H1 (cell line): ENCODE measurements around the gene YOD1. TPM values are rescaled to one million over a fixed set of nuclear protein-coding genes. Genes with fewer than 3 reads are reported as not detected.

ENCODE experiments used
- CHD1 ChIP-seq: IDR thresholded peaks from 2 replicates; pipeline ENCODE4 v1.6.1; 2012; ENCODE audit warnings: low read depth, low read length, improper control_type of control experiment
- HDAC6 ChIP-seq: IDR thresholded peaks from one replicate; pipeline ENCODE4 v1.7.1; 2012; ENCODE audit warnings: low read depth, mild to moderate bottlenecking, inconsistent platforms, low read length, moderate library complexity
- RAD21 ChIP-seq, 2 experiments: IDR thresholded peaks in 1 of 2; conservative IDR thresholded peaks in 1 of 2; 2 replicates each; pipeline ENCODE4 v1.6.1; 2011; ENCODE audit warnings: low read depth in 2 of 2, low read length in 2 of 2, improper control_type of control experiment in 1 of 2, inconsistent platforms in 1 of 2, mild to moderate bottlenecking in 1 of 2, moderate library complexity in 1 of 2
- SP4 ChIP-seq: IDR thresholded peaks from 2 replicates; pipeline ENCODE4 v1.6.1; 2012; ENCODE audit warnings: low read length, inconsistent platforms
- polyA plus RNA-seq, 7 experiments: library from polyadenylated mRNA; depleted of rRNA in 3 of 7; stranded (reverse) in 5 of 7; unstranded in 2 of 7; fragments of >200 nt in 5 of 7; fragments of 200-250 nt in 2 of 7; gene quantifications; 1 replicate in 5 of 7; 2 replicates in 1 of 7; 4 replicates in 1 of 7; pipeline versions ENCODE4 v1.2.1 to v1.2.3, GENCODE V29; 2011 to 2013; ENCODE audit warnings: missing spikeins in 2 of 7, mixed read lengths in 2 of 7
- total RNA-seq: library from RNA; stranded (reverse); fragmentation: NEBNext Ultra II Directional; extraction: Animal tissue kit (Norgen Biotek cat#: 25700); gene quantifications from 2 replicates; pipeline ENCODE4 v1.2.1, GENCODE V29; 2021
- TF ChIP-seq, protein P1 (sequence below): IDR thresholded peaks from 2 replicates; pipeline ENCODE4 v1.6.1; 2011; ENCODE audit warnings: low read depth, mild to moderate bottlenecking, low read length; ENCODE audit not compliant: insufficient read depth

Gene YOD1
- total and polyA plus RNA-seq, 2 of the 8 experiments (the other 6 are each of a cell fraction or from before 2014, with no cell fraction given), result 1.9 to 11.8 TPM

DNA sequence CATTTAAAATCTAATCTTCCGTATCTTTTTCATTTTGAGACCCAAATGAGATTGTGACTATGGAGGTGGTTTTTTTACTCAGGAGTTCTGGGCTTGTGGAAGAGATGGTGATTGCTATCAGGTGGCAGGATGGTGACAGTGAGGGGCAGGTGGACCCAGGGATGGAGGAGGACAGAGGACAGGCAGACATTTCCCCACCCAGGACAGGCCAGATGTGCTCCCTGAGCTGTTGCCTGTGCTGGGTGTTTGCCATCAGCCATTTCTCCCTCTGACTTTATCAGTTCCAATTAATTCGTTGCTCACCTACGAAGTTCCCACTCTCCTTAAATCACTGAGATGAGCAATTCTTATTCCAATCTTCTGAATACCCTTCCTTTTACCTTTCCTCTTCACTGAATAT, 44.9 kb downstream of the YOD1 start (continued):
- no peak for TF ChIP-seq SP4
- no peak for TF ChIP-seq CHD1
- TF ChIP-seq, protein P1, sequence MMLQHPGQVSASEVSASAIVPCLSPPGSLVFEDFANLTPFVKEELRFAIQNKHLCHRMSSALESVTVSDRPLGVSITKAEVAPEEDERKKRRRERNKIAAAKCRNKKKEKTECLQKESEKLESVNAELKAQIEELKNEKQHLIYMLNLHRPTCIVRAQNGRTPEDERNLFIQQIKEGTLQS, result no peak
- TF ChIP-seq RAD21 (IDR thresholded peaks at IDR 0.05 in 1 of 2, conservative IDR thresholded peaks at IDR 0.05 in 1 of 2; ENCODE audit: low read depth in 2 of 2, low read length in 2 of 2), result no peak
- TF ChIP-seq HDAC6, result no peak
